ENCODE data around the gene DFFB.

The DFFB gene

DNA sequence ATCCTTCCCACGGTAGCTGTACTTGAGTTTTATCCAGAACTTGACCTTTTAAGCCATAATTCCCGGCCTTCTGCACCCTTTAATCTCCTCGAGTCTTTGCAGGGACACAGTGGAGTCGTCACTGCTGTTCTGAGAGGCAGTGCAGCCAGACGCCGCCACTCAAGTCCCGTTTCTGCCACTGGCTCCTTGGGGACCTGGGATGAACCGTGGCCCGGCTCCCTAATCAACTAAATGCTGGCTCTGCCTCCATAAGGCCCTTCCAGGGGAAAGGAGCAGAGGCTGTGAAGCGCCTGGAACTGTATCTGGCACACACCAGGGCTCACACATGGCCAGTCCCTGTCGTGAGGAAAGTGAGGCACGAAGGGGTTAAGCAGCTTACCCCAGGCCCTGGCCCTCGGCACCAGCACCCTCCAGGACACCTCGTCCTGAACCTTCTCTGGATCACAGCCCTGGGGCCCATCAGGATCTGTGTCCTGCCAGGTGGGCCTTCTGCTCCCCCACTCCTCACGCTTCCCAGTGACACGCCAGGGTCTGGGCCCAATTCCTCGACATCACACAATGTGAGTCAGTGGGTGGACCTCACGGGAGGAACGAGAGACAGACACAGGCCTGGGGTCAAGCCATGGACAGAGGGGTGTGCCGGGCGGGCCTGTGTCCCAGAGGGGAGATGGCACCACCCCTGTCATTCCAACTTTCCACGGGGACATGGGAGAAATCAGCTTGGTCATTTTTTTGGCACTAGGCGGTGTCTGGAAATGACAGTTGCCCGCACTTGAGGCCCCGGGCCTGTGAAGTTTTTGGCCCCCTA is 66.3 kb downstream of the DFFB start:
- DNase-seq (ENCODE audit: low read depth in 1 of 2, low spot score in 1 of 2): no peak

GRCh38 chr1:3924186-3924824 is 67.0 kb downstream of the DFFB start:
- DNase-seq (ENCODE audit: low read depth in 1 of 2, low spot score in 1 of 2): no peak

DNA sequence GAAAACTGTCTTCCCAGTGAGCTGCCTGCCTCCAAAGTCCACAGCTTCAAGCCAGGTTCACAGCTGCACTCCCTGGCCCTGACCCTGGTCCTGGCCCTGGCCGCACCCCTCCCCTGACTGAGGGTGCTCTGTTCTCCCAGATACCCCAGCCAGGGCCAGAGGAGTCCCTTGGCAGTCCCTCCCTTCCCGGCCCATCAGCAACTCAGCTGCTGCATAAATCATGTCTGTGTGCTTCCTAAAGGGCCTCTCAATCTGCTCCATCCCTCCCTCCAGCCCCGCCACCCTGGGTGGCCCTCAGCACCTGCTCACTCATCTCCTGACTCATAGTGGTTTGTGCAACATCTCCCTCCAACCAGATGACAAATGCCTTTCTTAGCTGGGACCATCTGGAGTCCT is 67.5 kb downstream of the DFFB start:
- DNase-seq (ENCODE audit: low read depth in 1 of 2, low spot score in 1 of 2): no peak

GRCh38 chr1:3925256-3925655 is 68.0 kb downstream of the DFFB start:
- DNase-seq (ENCODE audit: low read depth in 1 of 2, low spot score in 1 of 2): no peak

DNA sequence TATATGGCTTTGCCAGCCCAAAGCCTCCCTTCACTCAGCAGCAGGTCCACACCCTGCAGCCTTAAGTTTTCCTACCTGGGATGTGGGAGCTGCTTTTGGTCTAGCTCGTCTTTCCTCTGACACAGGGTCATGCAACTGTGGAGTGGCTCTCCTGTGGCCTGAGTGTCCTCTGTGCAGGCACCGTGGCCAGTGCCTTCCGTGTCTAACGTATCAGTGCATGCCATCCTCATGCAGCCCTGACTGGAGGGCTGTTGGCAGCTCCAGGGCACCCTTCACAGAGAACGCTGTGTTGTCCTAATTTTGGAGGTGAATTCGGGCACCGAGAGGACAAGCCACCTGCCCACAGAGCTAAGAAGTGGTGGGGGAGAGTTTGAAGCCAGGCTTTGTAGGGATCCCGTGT is 68.5 kb downstream of the DFFB start:
- no peak for DNase-seq (ENCODE audit: low read depth in 1 of 2, low spot score in 1 of 2)

DNA sequence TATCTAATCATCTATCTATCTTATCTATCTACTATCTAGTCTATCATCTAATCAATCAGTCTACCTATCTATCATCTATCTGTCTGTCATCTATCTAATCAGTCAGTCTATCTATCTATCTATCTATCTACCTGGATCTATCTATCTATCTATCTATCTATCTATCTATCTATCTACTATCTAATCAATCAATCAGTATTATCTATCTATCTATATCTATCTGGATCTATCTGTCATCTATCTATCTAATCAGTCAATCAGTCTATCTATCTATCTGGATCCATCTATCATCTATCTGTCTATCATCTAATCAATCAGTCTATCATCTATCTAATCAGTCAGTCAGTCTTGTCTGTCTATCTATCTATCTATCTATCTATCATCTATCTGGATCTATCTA is 69.7 kb downstream of the DFFB start:
- no peak for DNase-seq (ENCODE audit: low read depth in 1 of 2, low spot score in 1 of 2)

DNA sequence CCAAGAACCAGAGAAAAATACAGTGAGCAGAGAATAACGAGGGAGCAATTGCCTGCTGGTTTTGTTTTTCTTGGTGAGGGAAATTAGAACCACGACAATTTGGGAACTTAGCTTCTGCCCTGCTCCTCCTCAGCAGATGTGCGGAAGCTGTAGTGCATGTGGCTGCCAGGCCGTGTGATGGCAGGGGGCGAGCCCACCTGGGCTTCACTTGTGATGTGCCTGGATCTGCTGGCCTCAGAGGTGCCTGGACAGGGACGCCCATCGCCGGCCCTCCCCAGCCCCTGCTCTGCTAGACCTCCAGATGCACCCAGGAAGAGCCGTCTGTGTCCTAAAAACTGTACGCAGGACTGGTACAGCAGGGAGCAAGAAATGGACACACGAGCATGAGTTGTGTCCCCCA is 71.3 kb downstream of the DFFB start:
- no peak for DNase-seq (ENCODE audit: low read depth in 1 of 2, low spot score in 1 of 2)

DNA sequence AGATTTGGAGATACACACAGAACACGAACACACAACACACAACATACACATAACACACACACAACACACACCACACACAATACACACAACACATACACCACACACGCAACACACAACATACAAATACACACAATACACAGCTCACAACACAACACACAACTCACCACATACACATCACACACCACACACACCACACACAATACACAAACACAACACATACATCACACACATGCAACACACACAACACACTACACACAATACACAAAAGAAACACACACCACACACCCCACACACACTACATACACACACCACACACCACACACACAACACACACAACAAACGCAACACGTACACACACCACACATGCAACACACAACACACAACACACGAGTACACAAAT is 71.8 kb downstream of the DFFB start:
- no peak for DNase-seq (ENCODE audit: low read depth in 1 of 2, low spot score in 1 of 2)

- no peak for DNase-seq (ENCODE audit: low read depth in 1 of 2, low spot score in 1 of 2)
These were observed 73.2 kb downstream of the DFFB start for GRCh38 chr1:3930301-3931006.

GRCh38 chr1:3931007-3931912 is 74.0 kb downstream of the DFFB start:
- no peak for DNase-seq (ENCODE audit: low read depth in 1 of 2, low spot score in 1 of 2)

DNA sequence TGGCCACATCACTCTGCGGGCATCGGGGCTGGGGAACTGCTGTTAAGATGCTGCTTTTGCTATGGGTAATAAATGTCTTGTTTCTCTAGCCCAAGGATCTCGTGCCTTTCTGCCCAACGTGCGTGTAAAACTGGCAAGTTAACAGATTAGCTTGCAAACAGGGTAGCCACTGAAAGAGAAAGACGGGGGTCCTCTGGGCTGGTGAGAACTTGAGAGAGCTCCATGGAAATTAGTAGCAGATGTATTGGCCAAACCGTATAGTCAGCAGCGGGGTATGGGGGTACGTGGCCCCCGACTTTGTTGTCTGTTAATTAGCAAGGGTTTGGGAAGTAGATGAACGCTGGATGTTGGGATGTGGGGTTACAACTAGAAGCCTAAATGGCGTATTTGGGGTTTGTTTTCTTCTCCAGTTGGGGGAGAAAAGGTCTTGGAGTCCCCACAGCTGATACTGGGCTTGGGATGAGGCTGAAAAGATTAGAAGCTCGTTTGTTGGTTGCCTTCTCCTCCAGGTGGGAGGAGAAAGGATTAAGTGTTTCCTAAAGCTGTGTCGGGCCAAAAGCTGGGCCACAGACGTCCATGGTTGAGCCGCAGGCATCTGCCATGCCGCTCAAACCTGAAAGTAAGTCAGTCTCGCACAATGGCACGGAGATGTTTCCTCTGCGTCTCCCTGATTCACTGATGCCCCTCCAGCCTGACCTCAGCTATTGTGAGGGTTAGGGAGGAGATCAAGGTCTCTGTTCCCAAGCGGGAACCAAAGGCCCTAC is 75.1 kb downstream of the DFFB start:
- no peak for DNase-seq (ENCODE audit: low read depth in 1 of 2, low spot score in 1 of 2)
